ENCODE data around the gene CCDC116. TPM values are rescaled to one million over a fixed set of nuclear protein-coding genes. Genes with fewer than 3 reads are reported as not detected.
"Not testable (repeated sequence)": the region's sequence is repeated elsewhere in the genome, so short reads cannot be mapped to it uniquely, and the experiment has no call there.

Gene CCDC116
- total RNA-seq, 1 donor from 2014 or later: 0.41 TPM

- TF ChIP-seq, protein P1, sequence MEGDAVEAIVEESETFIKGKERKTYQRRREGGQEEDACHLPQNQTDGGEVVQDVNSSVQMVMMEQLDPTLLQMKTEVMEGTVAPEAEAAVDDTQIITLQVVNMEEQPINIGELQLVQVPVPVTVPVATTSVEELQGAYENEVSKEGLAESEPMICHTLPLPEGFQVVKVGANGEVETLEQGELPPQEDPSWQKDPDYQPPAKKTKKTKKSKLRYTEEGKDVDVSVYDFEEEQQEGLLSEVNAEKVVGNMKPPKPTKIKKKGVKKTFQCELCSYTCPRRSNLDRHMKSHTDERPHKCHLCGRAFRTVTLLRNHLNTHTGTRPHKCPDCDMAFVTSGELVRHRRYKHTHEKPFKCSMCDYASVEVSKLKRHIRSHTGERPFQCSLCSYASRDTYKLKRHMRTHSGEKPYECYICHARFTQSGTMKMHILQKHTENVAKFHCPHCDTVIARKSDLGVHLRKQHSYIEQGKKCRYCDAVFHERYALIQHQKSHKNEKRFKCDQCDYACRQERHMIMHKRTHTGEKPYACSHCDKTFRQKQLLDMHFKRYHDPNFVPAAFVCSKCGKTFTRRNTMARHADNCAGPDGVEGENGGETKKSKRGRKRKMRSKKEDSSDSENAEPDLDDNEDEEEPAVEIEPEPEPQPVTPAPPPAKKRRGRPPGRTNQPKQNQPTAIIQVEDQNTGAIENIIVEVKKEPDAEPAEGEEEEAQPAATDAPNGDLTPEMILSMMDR (IDR thresholded peaks at IDR 0.05): no peak
- Histone ChIP-seq H3K4me3 (no peak overlapping the region), H3K9me3 (no peaks in the 10 kb centered on the region), H3K36me3 (peaks cover 13% of the 10 kb centered on the region), H3K27me3 (ENCODE audit: low read depth) (no peaks in the 10 kb centered on the region), H3K4me1 (no peaks in the 10 kb centered on the region), H3K27ac (no peak overlapping the region)
- DNase-seq: no peak
- ATAC-seq: peak in 1 of 2 donors; percentile 7
- intact Hi-C loops (cut with DNase I): no loop called here
These were observed 25.8 kb upstream of the CCDC116 start for GRCh38 chr22:21606775-21607174.

DNA sequence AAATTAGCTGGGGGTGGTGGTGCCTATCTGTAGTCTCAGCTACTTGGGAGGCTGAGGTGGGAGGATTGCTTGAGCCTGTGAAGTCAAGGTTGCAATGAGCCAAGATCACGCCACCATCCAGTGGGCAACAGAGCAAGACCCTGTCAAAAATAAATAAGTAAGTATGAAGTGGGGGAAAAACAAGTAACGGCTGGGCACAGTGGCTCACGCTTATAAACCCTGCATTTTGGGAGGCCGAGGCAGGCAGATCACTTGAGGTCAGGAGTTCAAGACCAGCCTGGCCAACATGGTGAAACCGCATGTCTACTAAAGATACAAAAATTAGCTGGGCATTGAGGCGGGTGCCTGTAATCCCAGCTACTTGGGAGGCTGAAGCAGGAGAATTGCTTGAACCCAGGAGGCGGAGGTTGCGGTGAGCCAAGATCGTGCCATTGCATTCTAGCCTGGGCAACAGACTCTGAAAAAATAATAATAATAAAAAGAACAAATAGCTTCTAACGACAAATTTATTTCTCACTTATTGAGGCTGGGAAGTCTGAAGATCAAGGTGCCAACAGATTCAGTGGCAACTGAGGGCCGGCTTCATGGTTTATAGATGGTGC lies 22.9 kb upstream of the CCDC116 start:
- H3K36me3 ChIP-seq: peaks cover 38% of the 10 kb centered on the region
- DNase-seq; H3K9me3 ChIP-seq; H3K27me3 ChIP-seq (ENCODE audit: low read depth); intact Hi-C loops (cut with DNase I); H3K27ac ChIP-seq; H3K4me3 ChIP-seq; ATAC-seq; H3K4me1 ChIP-seq: not testable (repeated sequence)

GRCh38 chr22:21611210-21611977 lies 21.2 kb upstream of the CCDC116 start:
- Histone ChIP-seq H3K4me1 (no peaks in the 10 kb centered on the region), H3K9me3 (no peaks in the 10 kb centered on the region), H3K27me3 (ENCODE audit: low read depth) (no peaks in the 10 kb centered on the region), H3K27ac (no peak overlapping the region), H3K36me3 (peaks cover 56% of the 10 kb centered on the region), H3K4me3 (no peak overlapping the region)
- intact Hi-C loops (cut with DNase I): no loop called here
- ATAC-seq: peak in 1 of 2 donors; percentile 9
- TF ChIP-seq, protein P1 (IDR thresholded peaks at IDR 0.05): no peak
- DNase-seq: no peak

- Histone ChIP-seq H3K9me3 (no peaks in the 10 kb centered on the region), H3K4me1 (no peaks in the 10 kb centered on the region), H3K36me3 (peaks cover 57% of the 10 kb centered on the region), H3K27me3 (ENCODE audit: low read depth) (no peaks in the 10 kb centered on the region), H3K4me3 (no peak overlapping the region), H3K27ac (no peak overlapping the region)
- DNase-seq: no peak
- ATAC-seq: no peak
- intact Hi-C loops (cut with DNase I): no loop called here
- TF ChIP-seq, protein P1 (IDR thresholded peaks at IDR 0.05): no peak
These were observed 19.7 kb upstream of the CCDC116 start for GRCh38 chr22:21612858-21613257.

GRCh38 chr22:21613553-21614233 lies 18.9 kb upstream of the CCDC116 start:
- DNase-seq (no peak), ATAC-seq (no peak)
- H3K27me3 ChIP-seq (ENCODE audit: low read depth): no peaks in the 10 kb centered on the region
- H3K36me3 ChIP-seq: peaks cover 66% of the 10 kb centered on the region
- no peaks in the 10 kb centered on the region for H3K4me1 ChIP-seq
- no peak overlapping the region for H3K4me3 ChIP-seq
- H3K9me3 ChIP-seq: no peaks in the 10 kb centered on the region
- intact Hi-C loops (cut with DNase I): no loop called here
- TF ChIP-seq, protein P1 (IDR thresholded peaks at IDR 0.05): no peak
- H3K27ac ChIP-seq: no peak overlapping the region

GRCh38 chr22:21615731-21616130 lies 16.8 kb upstream of the CCDC116 start:
- Histone ChIP-seq H3K4me1 (no peaks in the 10 kb centered on the region), H3K27ac (no peak overlapping the region), H3K4me3 (no peak overlapping the region), H3K27me3 (ENCODE audit: low read depth) (no peaks in the 10 kb centered on the region), H3K9me3 (no peaks in the 10 kb centered on the region), H3K36me3 (peaks cover 74% of the 10 kb centered on the region)
- TF ChIP-seq, protein P1 (IDR thresholded peaks at IDR 0.05): no peak
- ATAC-seq (no peak), DNase-seq (no peak)
- intact Hi-C loops (cut with DNase I): no loop called here

DNA sequence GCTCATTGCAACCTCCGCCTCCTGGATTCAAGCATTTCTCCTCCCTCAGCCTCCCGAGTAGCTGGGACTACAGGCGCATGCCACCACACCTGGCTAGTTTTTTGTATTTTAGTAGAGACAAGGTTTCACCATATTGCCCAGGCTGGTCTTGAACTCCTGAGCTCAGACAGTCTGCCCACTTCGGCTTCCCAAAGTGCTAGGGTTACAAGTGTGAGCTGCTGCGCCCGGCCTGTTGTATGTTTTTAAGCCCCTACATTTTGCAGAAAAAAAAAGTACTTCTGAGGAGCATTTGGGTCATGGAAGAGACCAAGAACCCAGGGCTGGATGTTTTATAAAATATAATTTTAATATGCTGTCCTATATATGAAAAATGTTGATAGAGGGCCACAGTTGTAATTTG lies 15.2 kb upstream of the CCDC116 start:
- H3K27me3 ChIP-seq (ENCODE audit: low read depth); intact Hi-C loops (cut with DNase I): not testable (repeated sequence)

More for the DNA sequence above, 15.2 kb upstream of the CCDC116 start:
- not testable (repeated sequence) for H3K4me1 ChIP-seq, ATAC-seq, H3K9me3 ChIP-seq, H3K4me3 ChIP-seq, DNase-seq, H3K27ac ChIP-seq
- peaks cover 65% of the 10 kb centered on the region for H3K36me3 ChIP-seq

Data from lower lobe of right lung (tissue), 2 donors.